HG03135 (cell line): ENCODE data around the gene PTPRN2.
"Not testable (repeated sequence)": the region's sequence is repeated elsewhere in the genome, so short reads cannot be mapped to it uniquely, and the experiment has no call there.

Experiments
- ATAC-seq: cut with Tn5 transposase; IDR thresholded peaks from one replicate; pipeline ENCODE4 v1.9.1; 2021; ENCODE audit warnings: mild to moderate bottlenecking, moderate library complexity; ENCODE audit not compliant: unreplicated experiment

PTPRN2 gene

GRCh38 chr7:157909370-157909769 lies 678.3 kb downstream of the PTPRN2 start:
- no peak for ATAC-seq

GRCh38 chr7:157908006-157908782 lies 679.4 kb downstream of the PTPRN2 start:
- no peak for ATAC-seq

GRCh38 chr7:157907091-157907490 lies 680.5 kb downstream of the PTPRN2 start:
- ATAC-seq: no peak

- no peak for ATAC-seq
These were observed 681.0 kb downstream of the PTPRN2 start for GRCh38 chr7:157906583-157906982.

- no peak for ATAC-seq
These were observed 681.8 kb downstream of the PTPRN2 start for GRCh38 chr7:157905651-157906461.

- ATAC-seq: no peak
These were observed 682.6 kb downstream of the PTPRN2 start for GRCh38 chr7:157904866-157905570.

- ATAC-seq: no peak
These were observed 683.3 kb downstream of the PTPRN2 start for GRCh38 chr7:157904211-157904865.

GRCh38 chr7:157903710-157904109 lies 683.9 kb downstream of the PTPRN2 start:
- ATAC-seq: no peak

- no peak for ATAC-seq
These were observed 684.3 kb downstream of the PTPRN2 start for GRCh38 chr7:157903296-157903695.

GRCh38 chr7:157901816-157902610 lies 685.6 kb downstream of the PTPRN2 start:
- not testable (repeated sequence) for ATAC-seq

GRCh38 chr7:157901166-157901565 lies 686.5 kb downstream of the PTPRN2 start:
- no peak for ATAC-seq

GRCh38 chr7:157900556-157900955 lies 687.1 kb downstream of the PTPRN2 start:
- ATAC-seq: no peak

- no peak for ATAC-seq
These were observed 687.6 kb downstream of the PTPRN2 start for GRCh38 chr7:157900011-157900410.

- no peak for ATAC-seq
These were observed 688.7 kb downstream of the PTPRN2 start for GRCh38 chr7:157898802-157899505.

- no peak for ATAC-seq
These were observed 689.4 kb downstream of the PTPRN2 start for GRCh38 chr7:157898261-157898660.

GRCh38 chr7:157897681-157898080 lies 689.9 kb downstream of the PTPRN2 start:
- ATAC-seq: no peak

GRCh38 chr7:157896774-157897555 lies 690.7 kb downstream of the PTPRN2 start:
- ATAC-seq: no peak

GRCh38 chr7:157896376-157896675 lies 691.3 kb downstream of the PTPRN2 start:
- not testable (repeated sequence) for ATAC-seq
